SK-N-SH treated with all-trans-retinoic acid at 6 μM for 48 hours (cell line): ENCODE measurements around the gene SPINK2.

Experiments
- ATAC-seq: fragments of 200-7000 bp; cut with Tn5 transposase; 3 replicates; pipeline ENCODE4 v1.9.1; 2020; ENCODE audit warnings: mild to moderate bottlenecking, moderate library complexity
- ARNTL ChIP-seq: fragments of 450-650 bp; formaldehyde crosslinking; IDR thresholded peaks from 2 replicates; pipeline ENCODE4 v1.5.0; 2020; ENCODE audit warnings: low read depth, mild to moderate bottlenecking, moderate library complexity, borderline replicate concordance
- CREB5 ChIP-seq: fragments of 250-450 bp; sonication (Bioruptor Pico); IDR thresholded peaks from 2 replicates; pipeline ENCODE4 v1.5.1; 2020; ENCODE audit warnings: low read depth, mild to moderate bottlenecking, moderate library complexity
- CSDC2 ChIP-seq: fragments of 250-450 bp; sonication (Bioruptor Pico); IDR thresholded peaks from 2 replicates; pipeline ENCODE4 v1.5.0; 2020; ENCODE audit warnings: mild to moderate bottlenecking, moderate library complexity
- ESRRG ChIP-seq: fragments of 250-450 bp; sonication (Bioruptor Pico); IDR thresholded peaks from 2 replicates; pipeline ENCODE4 v1.6.1; 2021; ENCODE audit warnings: mild to moderate bottlenecking
- GLIS3 ChIP-seq: fragments of 250-450 bp; sonication (Bioruptor Pico); IDR thresholded peaks from 2 replicates; pipeline ENCODE4 v1.5.0; 2020; ENCODE audit warnings: mild to moderate bottlenecking, moderate library complexity
- ISL1 ChIP-seq: fragments of 250-450 bp; sonication (Bioruptor Pico); IDR thresholded peaks from 2 replicates; pipeline ENCODE4 v2.1.2; 2022; ENCODE audit warnings: mild to moderate bottlenecking, moderate library complexity
- OSR1 ChIP-seq: fragments of 250-450 bp; sonication (Bioruptor Pico); IDR thresholded peaks from 2 replicates; pipeline ENCODE4 v1.8.0; 2022; ENCODE audit warnings: moderate library complexity, mild to moderate bottlenecking, inconsistent platforms
- PATZ1 ChIP-seq: fragments of 250-450 bp; sonication (Bioruptor Pico); IDR thresholded peaks from 2 replicates; pipeline ENCODE4 v1.8.0; 2020; ENCODE audit warnings: mild to moderate bottlenecking, moderate library complexity, borderline replicate concordance
- POU6F1 ChIP-seq: fragments of 250-450 bp; sonication (Bioruptor Pico); IDR thresholded peaks from 2 replicates; pipeline ENCODE4 v1.8.0; 2021; ENCODE audit warnings: low read depth, mild to moderate bottlenecking, moderate library complexity, borderline replicate concordance
- PPARA ChIP-seq: fragments of 250-450 bp; sonication (Bioruptor Pico); IDR thresholded peaks from 2 replicates; pipeline ENCODE4 v1.5.0; 2020; ENCODE audit warnings: mild to moderate bottlenecking, borderline replicate concordance
- RARB ChIP-seq: fragments of 250-450 bp; sonication (Bioruptor Pico); IDR thresholded peaks from 2 replicates; pipeline ENCODE4 v1.8.0; 2021; ENCODE audit warnings: mild to moderate bottlenecking, moderate library complexity
- SNAI2 ChIP-seq: fragments of 250-450 bp; sonication (Bioruptor Pico); IDR thresholded peaks from 2 replicates; pipeline ENCODE4 v1.5.0; 2020; ENCODE audit warnings: mild to moderate bottlenecking, moderate library complexity
- TCF4 ChIP-seq: fragments of 250-450 bp; sonication (Bioruptor Pico); IDR thresholded peaks from 2 replicates; pipeline ENCODE4 v1.8.0; 2021; ENCODE audit warnings: mild to moderate bottlenecking, moderate library complexity, borderline replicate concordance
- ZC3H10 ChIP-seq: fragments of 250-450 bp; sonication (Bioruptor Pico); IDR thresholded peaks from 2 replicates; pipeline ENCODE4 v1.5.1; 2021; ENCODE audit warnings: mild to moderate bottlenecking, moderate library complexity
- ZFP3 ChIP-seq: fragments of 250-450 bp; sonication (Bioruptor Pico); IDR thresholded peaks from 2 replicates; pipeline ENCODE4 v1.5.0; 2020; ENCODE audit warnings: mild to moderate bottlenecking, moderate library complexity
- ZNF565 ChIP-seq: fragments of 450-650 bp; formaldehyde crosslinking; conservative IDR thresholded peaks from 2 replicates; pipeline ENCODE4 v1.5.0; 2020; ENCODE audit warnings: low read depth, mild to moderate bottlenecking, moderate library complexity
- ZNF70 ChIP-seq: fragments of 450-650 bp; formaldehyde crosslinking; IDR thresholded peaks from 2 replicates; pipeline ENCODE4 v1.5.0; 2020; ENCODE audit warnings: mild to moderate bottlenecking, moderate library complexity
- ZNF8 ChIP-seq: fragments of 450-650 bp; formaldehyde crosslinking; IDR thresholded peaks from 2 replicates; pipeline ENCODE4 v1.5.0; 2020; ENCODE audit warnings: mild to moderate bottlenecking, moderate library complexity
- TF ChIP-seq, protein P1 (sequence below): fragments of 250-450 bp; sonication (Bioruptor Pico); IDR thresholded peaks from 2 replicates; pipeline ENCODE4 v1.5.1; 2021; ENCODE audit warnings: mild to moderate bottlenecking, moderate library complexity
- TF ChIP-seq, protein P2 (sequence below): fragments of 250-450 bp; sonication (Bioruptor Pico); IDR thresholded peaks from 2 replicates; pipeline ENCODE4 v1.5.0; 2020; ENCODE audit warnings: mild to moderate bottlenecking, moderate library complexity

SPINK2 gene

GRCh38 chr4:56821381-56822243 lies at the start of gene SPINK2:
SPINK2 (minus strand) TSS chr4:56821701; CDS start chr4:56821662, 39 bp downstream.
- no peak for TF ChIP-seq ISL1 (CRISPR knock-in tag)
- TF ChIP-seq SNAI2: no peak
- TF ChIP-seq ZC3H10 (CRISPR knock-in tag): no peak
- TF ChIP-seq CREB5 (CRISPR knock-in tag): no peak
- TF ChIP-seq GLIS3 (CRISPR knock-in tag): no peak
- no peak for TF ChIP-seq RARB (CRISPR knock-in tag)
- no peak for TF ChIP-seq OSR1 (CRISPR knock-in tag)
- TF ChIP-seq ZNF8 (CRISPR knock-in tag): no peak
- no peak for TF ChIP-seq POU6F1 (CRISPR knock-in tag)
- no peak for TF ChIP-seq PPARA (CRISPR knock-in tag)
- no peak for TF ChIP-seq ZNF565 (CRISPR knock-in tag)
- TF ChIP-seq ZFP3 (CRISPR knock-in tag): no peak
- no peak for TF ChIP-seq TCF4 (CRISPR knock-in tag)
- no peak for TF ChIP-seq ARNTL (CRISPR knock-in tag)
- TF ChIP-seq, all 23 proteins: peak for 0
- peak; percentile 76 for ATAC-seq

- ATAC-seq: peak; percentile 93
- TF ChIP-seq TCF4 (CRISPR knock-in tag) (peak; percentile 89), ZNF70 (CRISPR knock-in tag) (peak; percentile 62; the same call in 1 of the 2 replicates)
- TF ChIP-seq, protein P1, sequence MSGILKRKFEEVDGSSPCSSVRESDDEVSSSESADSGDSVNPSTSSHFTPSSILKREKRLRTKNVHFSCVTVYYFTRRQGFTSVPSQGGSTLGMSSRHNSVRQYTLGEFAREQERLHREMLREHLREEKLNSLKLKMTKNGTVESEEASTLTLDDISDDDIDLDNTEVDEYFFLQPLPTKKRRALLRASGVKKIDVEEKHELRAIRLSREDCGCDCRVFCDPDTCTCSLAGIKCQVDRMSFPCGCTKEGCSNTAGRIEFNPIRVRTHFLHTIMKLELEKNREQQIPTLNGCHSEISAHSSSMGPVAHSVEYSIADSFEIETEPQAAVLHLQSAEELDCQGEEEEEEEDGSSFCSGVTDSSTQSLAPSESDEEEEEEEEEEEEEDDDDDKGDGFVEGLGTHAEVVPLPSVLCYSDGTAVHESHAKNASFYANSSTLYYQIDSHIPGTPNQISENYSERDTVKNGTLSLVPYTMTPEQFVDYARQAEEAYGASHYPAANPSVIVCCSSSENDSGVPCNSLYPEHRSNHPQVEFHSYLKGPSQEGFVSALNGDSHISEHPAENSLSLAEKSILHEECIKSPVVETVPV (CRISPR knock-in tag): no peak
Observed at GRCh38 chr4:56870946-56871345, 49.4 kb upstream of the SPINK2 start.

DNA sequence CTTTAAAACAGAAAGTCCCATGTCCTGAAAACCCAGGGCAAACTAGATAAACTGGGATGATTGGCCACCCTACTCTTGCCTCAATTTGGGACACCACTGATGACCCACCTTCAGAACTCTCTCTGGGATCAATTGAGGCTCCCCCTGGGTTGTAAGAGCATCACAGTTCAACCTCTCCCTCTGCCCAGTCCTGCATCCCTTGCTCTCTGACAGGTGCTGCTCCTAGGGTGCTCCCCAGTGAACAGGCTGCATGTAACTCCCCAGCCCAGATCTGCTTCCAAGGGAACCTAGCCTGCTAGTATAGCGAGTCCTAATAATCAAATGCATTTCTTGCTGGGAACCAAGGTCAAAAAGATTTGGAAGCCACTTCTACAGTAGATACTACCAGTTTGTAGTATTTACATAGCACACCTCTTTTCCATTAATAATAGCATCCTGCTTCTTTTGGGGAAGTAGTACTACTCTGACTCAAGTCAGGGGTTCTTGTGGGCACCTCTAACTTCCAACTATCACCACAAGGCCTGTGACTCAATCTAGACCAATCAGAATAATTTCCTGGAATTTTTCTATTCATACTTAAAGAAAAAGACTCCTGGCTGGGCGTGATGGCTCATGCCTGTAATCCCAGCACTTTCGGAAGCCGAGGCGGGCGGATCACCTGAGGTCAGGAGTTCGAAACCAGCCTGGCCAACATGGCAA lies 42.1 kb upstream of the SPINK2 start:
- ATAC-seq: no peak
- TF ChIP-seq PATZ1 (CRISPR knock-in tag) (no peak), CSDC2 (CRISPR knock-in tag) (no peak), ZNF70 (CRISPR knock-in tag) (no peak)

DNA sequence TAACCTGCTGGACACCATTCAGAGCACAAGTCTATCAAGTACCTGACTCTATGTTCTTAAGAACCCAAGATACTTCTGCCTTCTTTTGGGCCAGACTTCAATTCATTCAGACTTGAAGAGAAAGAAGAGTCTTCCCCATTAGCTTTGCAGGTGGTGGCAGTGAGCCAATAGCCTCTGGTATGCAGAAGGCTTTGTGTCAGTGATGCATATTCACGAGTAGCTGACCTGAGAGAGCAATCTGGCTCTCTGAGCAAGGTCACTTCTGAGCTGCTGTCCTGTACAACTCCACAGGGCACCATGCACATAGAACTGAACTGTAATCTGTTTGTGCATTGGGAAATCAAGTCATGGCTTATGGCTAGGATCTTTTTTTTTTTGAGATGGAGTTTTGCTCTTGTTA lies 39.9 kb upstream of the SPINK2 start:
- ATAC-seq: no peak
- TF ChIP-seq, protein P2, sequence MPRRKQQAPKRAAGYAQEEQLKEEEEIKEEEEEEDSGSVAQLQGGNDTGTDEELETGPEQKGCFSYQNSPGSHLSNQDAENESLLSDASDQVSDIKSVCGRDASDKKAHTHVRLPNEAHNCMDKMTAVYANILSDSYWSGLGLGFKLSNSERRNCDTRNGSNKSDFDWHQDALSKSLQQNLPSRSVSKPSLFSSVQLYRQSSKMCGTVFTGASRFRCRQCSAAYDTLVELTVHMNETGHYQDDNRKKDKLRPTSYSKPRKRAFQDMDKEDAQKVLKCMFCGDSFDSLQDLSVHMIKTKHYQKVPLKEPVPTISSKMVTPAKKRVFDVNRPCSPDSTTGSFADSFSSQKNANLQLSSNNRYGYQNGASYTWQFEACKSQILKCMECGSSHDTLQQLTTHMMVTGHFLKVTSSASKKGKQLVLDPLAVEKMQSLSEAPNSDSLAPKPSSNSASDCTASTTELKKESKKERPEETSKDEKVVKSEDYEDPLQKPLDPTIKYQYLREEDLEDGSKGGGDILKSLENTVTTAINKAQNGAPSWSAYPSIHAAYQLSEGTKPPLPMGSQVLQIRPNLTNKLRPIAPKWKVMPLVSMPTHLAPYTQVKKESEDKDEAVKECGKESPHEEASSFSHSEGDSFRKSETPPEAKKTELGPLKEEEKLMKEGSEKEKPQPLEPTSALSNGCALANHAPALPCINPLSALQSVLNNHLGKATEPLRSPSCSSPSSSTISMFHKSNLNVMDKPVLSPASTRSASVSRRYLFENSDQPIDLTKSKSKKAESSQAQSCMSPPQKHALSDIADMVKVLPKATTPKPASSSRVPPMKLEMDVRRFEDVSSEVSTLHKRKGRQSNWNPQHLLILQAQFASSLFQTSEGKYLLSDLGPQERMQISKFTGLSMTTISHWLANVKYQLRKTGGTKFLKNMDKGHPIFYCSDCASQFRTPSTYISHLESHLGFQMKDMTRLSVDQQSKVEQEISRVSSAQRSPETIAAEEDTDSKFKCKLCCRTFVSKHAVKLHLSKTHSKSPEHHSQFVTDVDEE: no peak
- no peak for TF ChIP-seq ZNF8 (CRISPR knock-in tag)
- TF ChIP-seq ESRRG: no peak
- no peak for TF ChIP-seq TCF4 (CRISPR knock-in tag)
- TF ChIP-seq POU6F1 (CRISPR knock-in tag): no peak
- TF ChIP-seq PATZ1 (CRISPR knock-in tag): no peak
- TF ChIP-seq PPARA (CRISPR knock-in tag): no peak
